Diencephalon (tissue), 1 donor: ENCODE data around the gene ADAMTSL3. TPM values are rescaled to one million over a fixed set of nuclear protein-coding genes. Genes with fewer than 3 reads are reported as not detected.

ENCODE experiments used
- small RNA-seq: library from RNA; depleted of rRNA; stranded (forward); fragments of <200 nt; gene quantifications from one replicate; pipeline ENCODE3, GENCODE V24; 2014
- total RNA-seq: library from RNA; depleted of rRNA; stranded (reverse); fragments of >200 nt; gene quantifications from one replicate; pipeline ENCODE4 v1.2.3, GENCODE V29; 2014

ADAMTSL3 gene, protein sequence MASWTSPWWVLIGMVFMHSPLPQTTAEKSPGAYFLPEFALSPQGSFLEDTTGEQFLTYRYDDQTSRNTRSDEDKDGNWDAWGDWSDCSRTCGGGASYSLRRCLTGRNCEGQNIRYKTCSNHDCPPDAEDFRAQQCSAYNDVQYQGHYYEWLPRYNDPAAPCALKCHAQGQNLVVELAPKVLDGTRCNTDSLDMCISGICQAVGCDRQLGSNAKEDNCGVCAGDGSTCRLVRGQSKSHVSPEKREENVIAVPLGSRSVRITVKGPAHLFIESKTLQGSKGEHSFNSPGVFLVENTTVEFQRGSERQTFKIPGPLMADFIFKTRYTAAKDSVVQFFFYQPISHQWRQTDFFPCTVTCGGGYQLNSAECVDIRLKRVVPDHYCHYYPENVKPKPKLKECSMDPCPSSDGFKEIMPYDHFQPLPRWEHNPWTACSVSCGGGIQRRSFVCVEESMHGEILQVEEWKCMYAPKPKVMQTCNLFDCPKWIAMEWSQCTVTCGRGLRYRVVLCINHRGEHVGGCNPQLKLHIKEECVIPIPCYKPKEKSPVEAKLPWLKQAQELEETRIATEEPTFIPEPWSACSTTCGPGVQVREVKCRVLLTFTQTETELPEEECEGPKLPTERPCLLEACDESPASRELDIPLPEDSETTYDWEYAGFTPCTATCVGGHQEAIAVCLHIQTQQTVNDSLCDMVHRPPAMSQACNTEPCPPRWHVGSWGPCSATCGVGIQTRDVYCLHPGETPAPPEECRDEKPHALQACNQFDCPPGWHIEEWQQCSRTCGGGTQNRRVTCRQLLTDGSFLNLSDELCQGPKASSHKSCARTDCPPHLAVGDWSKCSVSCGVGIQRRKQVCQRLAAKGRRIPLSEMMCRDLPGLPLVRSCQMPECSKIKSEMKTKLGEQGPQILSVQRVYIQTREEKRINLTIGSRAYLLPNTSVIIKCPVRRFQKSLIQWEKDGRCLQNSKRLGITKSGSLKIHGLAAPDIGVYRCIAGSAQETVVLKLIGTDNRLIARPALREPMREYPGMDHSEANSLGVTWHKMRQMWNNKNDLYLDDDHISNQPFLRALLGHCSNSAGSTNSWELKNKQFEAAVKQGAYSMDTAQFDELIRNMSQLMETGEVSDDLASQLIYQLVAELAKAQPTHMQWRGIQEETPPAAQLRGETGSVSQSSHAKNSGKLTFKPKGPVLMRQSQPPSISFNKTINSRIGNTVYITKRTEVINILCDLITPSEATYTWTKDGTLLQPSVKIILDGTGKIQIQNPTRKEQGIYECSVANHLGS (N-terminal part only)
- 2.3 TPM for total RNA-seq

DNA sequence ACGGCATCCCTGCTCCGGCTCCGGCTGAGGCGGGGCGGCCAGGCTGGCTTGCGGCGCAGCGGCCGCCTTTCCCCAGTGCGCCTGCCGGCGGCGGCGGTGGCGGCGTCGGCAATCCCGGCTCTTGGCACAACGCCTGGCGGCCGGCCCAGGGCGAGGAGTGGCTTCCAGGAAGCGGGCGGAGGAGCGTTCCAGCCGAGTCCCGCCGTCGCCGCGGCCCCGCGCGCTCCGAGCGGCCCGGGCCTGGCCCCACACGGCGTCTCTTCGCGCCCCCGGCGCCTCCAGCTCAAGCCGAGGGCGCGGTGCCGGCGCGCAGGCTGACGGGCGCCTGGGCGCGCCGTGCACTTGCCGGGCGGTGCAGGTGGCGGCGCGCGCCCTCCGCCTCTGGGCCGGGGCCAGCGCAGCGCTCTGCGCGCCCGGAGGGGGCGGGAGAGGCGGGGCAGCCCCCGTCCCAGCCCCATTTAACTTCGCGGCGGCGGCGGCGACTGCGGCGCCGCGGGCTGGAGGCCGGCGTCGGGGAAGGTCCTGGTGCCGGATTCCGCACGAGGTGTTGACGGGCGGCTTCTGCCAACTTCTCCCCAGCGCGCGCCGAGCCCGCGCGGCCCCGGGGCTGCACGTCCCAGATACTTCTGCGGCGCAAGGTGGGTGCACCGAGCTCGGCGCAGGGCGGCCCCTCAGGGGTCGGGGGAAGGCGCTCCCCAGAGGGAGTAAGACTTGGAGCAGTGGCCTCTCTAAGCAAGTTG is at the start of gene ADAMTSL3:
TSS of gene ADAMTSL3 (plus strand) at position 485 of the 740 bp plus-strand sequence. CDS start 1,639 bp downstream, outside the sequence.

Small RNAs within 50 kb of the gene (small RNA-seq; reads per million reads assigned to genes)
- gene RNU6-1339P (not detected), gene RNU6-401P (not detected)

Other genes starting within 250 kb of the ADAMTSL3 start
- 52.8 TPM for gene SH3GL3, start 206.8 kb upstream of the ADAMTSL3 start, total RNA-seq